BE2C (cell line): ENCODE results near the gene SMAD7.

Source experiments
- DNase-seq: peaks from one replicate; pipeline ENCODE4 v3.0.0-alpha.2; 2020
- H3K27me3 ChIP-seq: fragments of 250-450 bp; sonication (Bioruptor Pico); 2 replicates; pipeline ENCODE4 v1.5.1; 2020; ENCODE audit warnings: mild to moderate bottlenecking
- H3K36me3 ChIP-seq: fragments of 250-450 bp; sonication (Bioruptor Pico); 2 replicates; pipeline ENCODE4 v1.5.1; 2020; ENCODE audit warnings: mild to moderate bottlenecking
- H3K4me1 ChIP-seq: fragments of 250-450 bp; sonication (Bioruptor Pico); 2 replicates; pipeline ENCODE4 v1.5.1; 2020
- H3K4me3 ChIP-seq: 2 replicates; pipeline ENCODE4 v1.5.1; 2011; ENCODE audit warnings: low read depth, low read length
- H3K9me3 ChIP-seq: fragments of 250-450 bp; sonication (Bioruptor Pico); 2 replicates; pipeline ENCODE4 v1.5.1; 2020
- CTCF ChIP-seq: IDR thresholded peaks from 2 replicates; pipeline ENCODE4 v1.5.1; 2012; ENCODE audit warnings: mild to moderate bottlenecking, low read depth, low read length

The SMAD7 gene

GRCh38 chr18:48897531-48897930, 53.2 kb downstream of the SMAD7 start:
- no peaks in the 10 kb centered on the region for H3K27me3 ChIP-seq
- DNase-seq: no peak
- H3K4me1 ChIP-seq: peaks cover 10% of the 10 kb centered on the region; the same call in 1 of the 2 replicates
- no peaks in the 10 kb centered on the region for H3K9me3 ChIP-seq
- no peaks in the 10 kb centered on the region for H3K36me3 ChIP-seq
- H3K4me3 ChIP-seq: no peak overlapping the region
- no peak for TF ChIP-seq CTCF

- Histone ChIP-seq H3K27me3 (no peaks in the 10 kb centered on the region), H3K4me3 (no peak overlapping the region), H3K9me3 (no peaks in the 10 kb centered on the region), H3K4me1 (peaks cover 6% of the 10 kb centered on the region; the same call in 1 of the 2 replicates), H3K36me3 (no peaks in the 10 kb centered on the region)
- TF ChIP-seq CTCF: 0 out of 2 replicates have a peak, but pooled peaks have one; percentile 15
- DNase-seq: no peak
These were observed 53.8 kb downstream of the SMAD7 start for GRCh38 chr18:48896875-48897511.

- peaks cover under 1% of the 10 kb centered on the region; the same call in 1 of the 2 replicates for H3K4me1 ChIP-seq
- H3K27me3 ChIP-seq: no peaks in the 10 kb centered on the region
- no peak for TF ChIP-seq CTCF
- no peaks in the 10 kb centered on the region for H3K36me3 ChIP-seq
- H3K4me3 ChIP-seq: no peak overlapping the region
- no peak for DNase-seq
- no peaks in the 10 kb centered on the region for H3K9me3 ChIP-seq
These were observed 54.4 kb downstream of the SMAD7 start for GRCh38 chr18:48896326-48896874.

GRCh38 chr18:48894799-48895346, 55.9 kb downstream of the SMAD7 start:
- no peak for TF ChIP-seq CTCF
- no peak for DNase-seq
- Histone ChIP-seq H3K4me1 (no peaks in the 10 kb centered on the region), H3K9me3 (no peaks in the 10 kb centered on the region), H3K36me3 (no peaks in the 10 kb centered on the region), H3K27me3 (no peaks in the 10 kb centered on the region), H3K4me3 (no peak overlapping the region)

- Histone ChIP-seq H3K36me3 (no peaks in the 10 kb centered on the region), H3K4me1 (no peaks in the 10 kb centered on the region), H3K4me3 (no peak overlapping the region), H3K27me3 (no peaks in the 10 kb centered on the region), H3K9me3 (no peaks in the 10 kb centered on the region)
- TF ChIP-seq CTCF: no peak
- no peak for DNase-seq
These were observed 56.9 kb downstream of the SMAD7 start for GRCh38 chr18:48893608-48894600.
